Peyer's patch (tissue), 4 donors: Measurements from ENCODE around the gene LY6G6C.

Experiments
- POLR2A ChIP-seq, 2 donors: fragments of 450-650 bp; IDR thresholded peaks; one replicate each; pipeline ENCODE4 v1.5.1; 2017; ENCODE audit warnings: antibody characterized with exemption in 2 of 2, mild to moderate bottlenecking in 2 of 2, moderate library complexity in 2 of 2
- TF ChIP-seq, protein P1 (sequence below), 6 experiments: fragments of 450-650 bp in 4 of 6; fragments of 200-600 bp in 2 of 6; sonication (generic) in 1 of 6; IDR thresholded peaks; one replicate each; pipeline ENCODE4 v1.5.1; 2017 to 2019; ENCODE audit warnings: antibody characterized with exemption in 6 of 6, mild to moderate bottlenecking in 3 of 6, moderate library complexity in 1 of 6

DNA sequence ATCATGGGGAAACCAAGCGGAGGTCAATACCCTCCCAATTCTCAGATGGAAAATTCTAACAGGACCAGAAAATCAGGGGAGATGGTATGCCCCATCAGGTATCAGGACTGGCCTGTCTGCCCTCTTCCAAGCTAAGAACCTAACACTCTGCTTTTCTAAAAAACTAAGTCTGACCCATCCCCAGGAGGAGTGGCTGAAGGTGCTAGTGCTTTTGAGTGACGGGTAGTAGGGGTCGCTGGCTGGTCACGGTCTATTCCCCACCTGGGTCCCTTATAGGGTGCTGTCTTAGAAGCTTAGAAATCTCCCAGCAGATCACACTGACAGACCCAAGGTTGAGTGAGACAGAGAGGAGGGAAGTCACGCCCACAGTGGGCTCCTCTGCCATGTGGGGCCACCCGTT lies 28.0 kb downstream of the LY6G6C start:
- TF ChIP-seq, protein P1, sequence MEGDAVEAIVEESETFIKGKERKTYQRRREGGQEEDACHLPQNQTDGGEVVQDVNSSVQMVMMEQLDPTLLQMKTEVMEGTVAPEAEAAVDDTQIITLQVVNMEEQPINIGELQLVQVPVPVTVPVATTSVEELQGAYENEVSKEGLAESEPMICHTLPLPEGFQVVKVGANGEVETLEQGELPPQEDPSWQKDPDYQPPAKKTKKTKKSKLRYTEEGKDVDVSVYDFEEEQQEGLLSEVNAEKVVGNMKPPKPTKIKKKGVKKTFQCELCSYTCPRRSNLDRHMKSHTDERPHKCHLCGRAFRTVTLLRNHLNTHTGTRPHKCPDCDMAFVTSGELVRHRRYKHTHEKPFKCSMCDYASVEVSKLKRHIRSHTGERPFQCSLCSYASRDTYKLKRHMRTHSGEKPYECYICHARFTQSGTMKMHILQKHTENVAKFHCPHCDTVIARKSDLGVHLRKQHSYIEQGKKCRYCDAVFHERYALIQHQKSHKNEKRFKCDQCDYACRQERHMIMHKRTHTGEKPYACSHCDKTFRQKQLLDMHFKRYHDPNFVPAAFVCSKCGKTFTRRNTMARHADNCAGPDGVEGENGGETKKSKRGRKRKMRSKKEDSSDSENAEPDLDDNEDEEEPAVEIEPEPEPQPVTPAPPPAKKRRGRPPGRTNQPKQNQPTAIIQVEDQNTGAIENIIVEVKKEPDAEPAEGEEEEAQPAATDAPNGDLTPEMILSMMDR (IDR thresholded peaks at IDR 0.05) = no peak
- no peak for TF ChIP-seq POLR2A (IDR thresholded peaks at IDR 0.05)
